HG03196 (cell line): Measurements from ENCODE around the gene GPANK1.

Experiments used
- ATAC-seq: cut with Tn5 transposase; IDR thresholded peaks from one replicate; pipeline ENCODE4 v1.9.1; 2021; ENCODE audit not compliant: unreplicated experiment

The GPANK1 gene

GRCh38 chr6:31663961-31664789 is 622 bp downstream of the GPANK1 start:
- ATAC-seq = no peak

DNA sequence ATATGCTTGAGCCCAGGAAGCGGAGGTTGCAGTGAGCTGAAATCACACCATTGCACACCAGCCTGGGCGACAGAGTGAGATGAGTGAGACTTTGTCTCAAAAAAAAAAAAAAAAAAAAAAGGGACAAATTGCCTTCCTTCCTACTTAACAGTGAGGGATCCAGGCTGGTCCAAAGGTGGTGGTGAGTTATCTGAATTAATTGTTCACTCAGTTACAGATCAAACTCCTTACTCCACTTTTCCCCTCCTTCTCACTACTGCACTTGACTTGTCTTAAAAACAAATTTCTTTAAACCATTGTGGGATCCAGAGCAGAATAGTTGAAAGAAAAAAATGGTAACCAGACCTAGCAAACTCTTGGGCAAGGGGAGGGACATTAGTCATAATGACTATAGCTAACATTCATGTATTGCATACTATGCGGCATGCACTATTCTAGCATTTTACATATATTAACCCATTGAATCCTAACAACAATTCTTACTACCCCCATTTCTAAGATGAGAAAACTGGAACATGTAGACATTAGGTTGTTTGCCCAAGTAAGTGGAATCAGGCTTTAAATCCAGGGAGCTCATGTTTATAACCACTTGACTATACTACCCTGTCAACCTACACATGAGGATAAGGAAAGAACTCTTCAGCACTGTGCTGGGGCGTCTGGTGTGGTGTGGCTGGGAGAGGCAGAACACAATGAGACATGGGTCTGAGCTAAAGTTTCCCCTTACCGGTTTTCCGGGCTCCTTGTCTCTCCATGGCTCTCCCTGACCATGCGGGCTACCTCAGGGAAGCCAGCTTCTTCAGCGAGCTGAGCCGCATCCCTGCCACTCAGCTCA is 1.5 kb downstream of the GPANK1 start:
- no peak for ATAC-seq

DNA sequence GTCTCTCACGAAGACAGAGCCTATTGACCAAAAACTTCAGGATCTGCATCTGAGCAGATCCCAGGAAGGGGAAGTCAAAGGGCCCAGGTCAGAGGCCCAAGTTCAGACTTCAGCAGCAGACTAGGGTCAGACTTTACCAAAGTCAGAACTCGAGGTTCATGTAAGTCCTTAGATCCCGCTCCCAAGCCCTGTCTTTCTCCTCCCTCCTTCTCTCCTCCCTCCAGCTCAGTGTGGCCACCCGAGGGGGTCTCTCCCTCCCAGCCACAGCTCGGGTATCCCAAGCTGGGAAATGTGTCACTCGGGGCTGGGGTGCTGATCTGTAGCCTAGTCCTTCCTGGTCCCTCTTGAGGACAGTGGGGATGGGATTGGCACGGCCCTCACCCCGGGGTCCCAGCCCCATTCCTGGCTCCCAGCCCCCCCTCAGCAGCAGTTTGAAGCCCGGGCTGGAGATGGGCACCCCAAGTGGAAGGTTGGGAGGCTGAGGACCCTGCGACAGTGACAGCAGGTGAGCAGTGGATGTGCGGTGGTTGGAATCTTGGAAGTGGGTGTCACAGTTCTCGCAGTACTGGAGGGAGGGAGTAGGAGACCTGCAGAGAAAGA is 2.6 kb downstream of the GPANK1 start:
- no peak for ATAC-seq

- ATAC-seq = no peak
Observed at GRCh38 chr6:31661262-31662123, 3.3 kb downstream of the GPANK1 start.

GRCh38 chr6:31660381-31661261 is 4.2 kb downstream of the GPANK1 start, which contains the start of gene C6orf47:
Gene C6orf47 (minus strand): TSS chr6:31660778. CDS start chr6:31659947, 831 bp downstream.
- ATAC-seq = no peak

DNA sequence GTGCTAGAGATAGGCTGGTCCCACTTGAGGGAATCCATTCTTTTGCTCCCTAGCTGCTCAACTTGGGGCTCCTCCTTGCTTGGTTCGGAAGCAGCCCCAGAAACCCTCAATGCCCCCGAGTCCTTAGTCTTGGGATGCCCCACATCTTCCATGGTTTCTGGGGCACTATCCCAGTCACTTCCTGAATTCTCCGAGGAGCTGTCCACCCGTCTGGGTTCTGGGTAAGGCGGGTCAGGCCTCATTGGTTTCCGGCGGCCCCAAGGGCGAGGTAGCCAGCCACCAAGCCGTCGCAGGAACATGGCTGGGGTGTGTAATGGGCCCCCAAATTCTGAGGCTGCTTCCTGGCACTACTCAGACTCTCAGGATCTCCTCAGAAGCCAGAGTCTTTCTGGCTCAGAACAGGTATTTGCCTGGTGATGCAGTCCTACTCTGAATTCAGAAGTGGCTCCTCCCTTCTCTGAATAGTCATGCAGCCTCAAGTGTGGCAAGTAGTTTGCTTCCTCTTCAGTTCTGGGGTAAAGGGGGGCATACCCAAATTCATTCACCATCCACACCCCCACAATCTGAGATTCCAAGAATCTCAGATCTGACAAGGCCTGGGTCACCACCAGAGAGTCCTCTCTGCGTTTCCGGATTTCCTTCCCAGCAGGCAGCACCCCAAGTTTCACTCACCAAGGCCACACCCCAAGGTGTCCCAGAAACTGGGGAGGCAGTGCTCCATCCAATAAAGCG is 5.0 kb downstream of the GPANK1 start:
- no peak for ATAC-seq

GRCh38 chr6:31658983-31659648 is 5.7 kb downstream of the GPANK1 start:
- ATAC-seq = no peak

GRCh38 chr6:31658158-31658688 is 6.6 kb downstream of the GPANK1 start:
- no peak for ATAC-seq

- no peak for ATAC-seq
Observed at GRCh38 chr6:31657406-31658157, 7.2 kb downstream of the GPANK1 start.

- ATAC-seq = no peak
Observed at GRCh38 chr6:31655349-31656237, 9.2 kb downstream of the GPANK1 start, which contains the start of gene APOM. Gene APOM (plus strand): TSS chr6:31655894. CDS start chr6:31655967, 73 bp downstream.

DNA sequence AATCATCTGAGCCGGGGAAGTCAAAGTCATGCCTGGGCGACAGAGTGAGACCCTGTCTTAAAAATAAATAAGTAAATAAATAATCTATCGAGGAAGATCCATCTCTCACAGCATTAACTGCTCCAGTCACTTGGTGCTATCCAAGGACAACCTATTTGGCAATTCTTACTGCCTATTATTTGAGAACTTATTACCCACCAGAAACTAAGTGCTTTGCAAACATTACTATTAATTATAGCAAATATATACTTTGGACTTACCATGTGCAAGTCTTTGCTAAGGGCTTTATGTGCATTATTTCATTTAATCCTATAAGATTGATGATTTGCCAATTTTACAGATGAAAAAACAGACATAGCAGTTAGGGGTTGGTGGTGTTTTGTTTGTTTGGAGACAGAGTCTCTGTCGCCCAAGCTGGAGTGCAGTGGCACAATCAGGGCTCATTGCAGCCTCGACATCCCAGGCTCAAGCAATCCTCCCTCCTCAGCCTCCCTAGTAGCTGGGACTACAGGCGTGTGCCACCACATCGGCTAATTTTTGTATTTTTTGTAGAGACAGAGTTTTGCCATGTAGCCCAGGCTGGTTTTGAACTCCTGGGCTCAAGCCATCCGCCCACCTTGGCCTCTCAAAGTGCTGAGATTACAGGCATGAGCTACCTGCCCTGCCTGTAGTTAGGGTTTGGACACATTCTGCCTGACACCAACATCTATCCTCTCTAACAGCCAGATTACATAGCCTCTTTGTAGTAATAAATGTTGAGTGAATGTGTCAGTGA is 10.0 kb downstream of the GPANK1 start:
- no peak for ATAC-seq

DNA sequence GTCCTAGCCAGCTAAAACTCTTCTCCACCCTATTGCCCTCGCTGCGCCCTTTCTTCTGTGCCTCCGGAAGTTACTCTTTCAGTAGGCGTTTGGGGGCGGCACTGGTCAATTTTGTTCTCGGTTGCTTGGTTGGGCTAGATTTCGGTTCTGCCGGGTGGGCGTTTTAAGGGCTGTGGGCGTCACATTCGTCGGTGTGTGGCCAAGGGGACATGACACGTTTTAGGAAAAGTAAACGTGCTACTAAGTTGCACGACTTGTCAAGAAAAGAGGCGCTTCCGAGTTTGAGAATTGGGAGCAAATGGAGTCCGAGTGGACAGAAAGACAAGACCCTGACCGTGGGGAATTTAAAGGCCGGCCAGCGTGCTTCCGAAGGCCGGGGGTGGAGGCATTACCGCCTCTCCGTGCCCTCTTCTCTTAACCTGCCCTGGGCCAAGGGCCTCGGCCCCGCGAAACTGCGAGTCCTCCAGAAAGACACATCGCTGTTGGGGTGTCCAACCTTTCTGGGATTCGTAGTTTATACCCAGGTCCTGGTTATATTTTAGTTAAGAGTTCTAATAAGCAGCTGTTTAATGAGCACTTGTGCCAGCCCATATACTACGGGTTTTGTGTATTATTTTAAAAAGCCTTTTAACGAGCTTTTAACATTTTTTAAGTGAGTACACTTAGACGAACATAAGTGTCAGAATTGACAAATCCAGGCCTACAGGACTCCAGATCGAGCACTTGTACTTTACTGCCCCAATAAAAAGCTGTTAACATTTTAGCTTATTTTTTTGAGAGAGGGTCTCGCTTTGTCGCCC is 11.7 kb downstream of the GPANK1 start:
- ATAC-seq = peak; percentile 64

- peak; percentile 26 for ATAC-seq
Observed at GRCh38 chr6:31651602-31652191, 13.1 kb downstream of the GPANK1 start.

GRCh38 chr6:31645325-31645724 is 19.5 kb downstream of the GPANK1 start:
- no peak for ATAC-seq
